IPS-11a (cell line): ENCODE measurements around the gene RDH8.
"Not testable (repeated sequence)": the region's sequence is repeated elsewhere in the genome, so short reads cannot be mapped to it uniquely, and the experiment has no call there.

Source experiments
- H3K4me3 ChIP-seq: one replicate; pipeline ENCODE4 v1.5.1; 2013; ENCODE audit warnings: low read depth, low read length, control low read depth

The RDH8 gene

GRCh38 chr19:10005632-10006334, 7.5 kb upstream of the RDH8 start:
- H3K4me3 ChIP-seq, result no peak overlapping the region

DNA sequence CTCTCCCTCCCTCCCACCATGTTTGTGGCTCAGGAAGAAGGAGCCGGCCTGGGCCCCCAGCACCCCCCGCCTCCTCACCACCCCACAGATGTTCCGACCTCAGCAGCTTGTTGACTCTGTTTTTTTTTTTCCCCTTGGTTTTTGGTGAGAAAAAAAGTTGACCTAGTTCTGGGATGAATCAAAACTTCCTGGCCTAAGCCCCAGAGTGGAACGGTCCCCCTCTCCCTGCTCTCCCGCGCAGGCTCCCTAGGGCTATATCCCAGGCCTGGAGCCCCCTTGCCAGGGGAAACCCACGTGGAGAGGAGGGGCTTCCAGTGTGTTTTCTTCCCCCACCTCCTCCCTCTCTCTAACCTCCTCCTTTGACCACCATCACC, 7.0 kb upstream of the RDH8 start:
- no peak overlapping the region for H3K4me3 ChIP-seq

DNA sequence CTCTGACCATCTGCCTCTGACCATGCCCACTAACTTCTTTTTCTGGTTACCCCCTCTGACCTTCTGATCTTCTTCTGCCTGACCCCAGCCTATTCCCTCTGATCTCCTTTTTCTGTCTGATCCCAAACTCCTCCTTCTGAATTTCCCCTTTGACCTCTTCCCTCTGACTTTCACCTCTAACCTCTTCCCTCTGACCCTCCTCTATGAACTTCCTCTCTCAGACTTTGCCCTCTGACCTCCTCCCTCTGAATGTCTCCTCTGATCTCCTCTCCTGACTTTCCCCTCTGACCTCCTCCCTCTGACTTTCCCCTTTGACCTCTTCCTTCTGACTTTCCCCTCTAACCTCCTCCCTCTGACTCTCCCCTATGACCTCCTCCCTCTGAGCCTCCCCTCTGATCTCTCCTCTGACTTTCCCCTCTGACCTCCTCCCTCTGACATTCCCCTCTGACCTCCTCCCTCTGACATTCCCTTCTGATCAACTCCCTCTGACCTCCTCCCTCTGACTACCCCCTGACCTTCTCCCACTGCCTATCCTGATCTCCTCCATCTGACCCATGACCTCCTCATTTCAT, 6.4 kb upstream of the RDH8 start:
- no peak overlapping the region for H3K4me3 ChIP-seq

GRCh38 chr19:10007371-10008183, 5.7 kb upstream of the RDH8 start:
- H3K4me3 ChIP-seq, result no peak overlapping the region

DNA sequence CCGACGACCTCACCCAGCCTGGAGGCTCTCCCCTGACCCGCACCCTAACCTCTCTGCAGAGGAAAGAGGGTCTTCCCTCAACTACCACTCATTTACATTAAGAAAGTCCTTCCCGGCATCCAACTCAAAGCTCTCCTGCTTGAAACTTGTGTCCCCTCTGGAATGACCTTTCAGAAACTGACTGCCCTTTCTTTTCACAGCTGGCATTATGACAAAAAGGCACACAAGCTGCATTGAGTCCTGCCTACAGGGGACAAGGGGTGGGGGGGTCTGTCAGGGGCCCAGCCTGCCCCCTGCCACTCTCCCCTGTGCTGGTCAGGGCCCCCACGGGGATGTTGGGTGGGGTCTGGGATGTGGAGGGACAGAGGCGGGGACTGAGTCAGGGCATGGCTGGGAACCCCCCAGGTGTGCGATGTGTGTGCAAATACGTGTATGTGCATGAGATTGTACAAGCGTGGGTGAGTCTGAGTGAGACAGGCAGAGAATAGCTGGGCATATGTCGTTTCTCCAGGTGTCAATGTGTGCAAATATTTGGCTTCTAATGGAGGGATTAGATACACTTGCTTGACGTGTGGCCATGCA, 5.0 kb upstream of the RDH8 start:
- no peak overlapping the region for H3K4me3 ChIP-seq

- peak overlapping the region; percentile 4 for H3K4me3 ChIP-seq
Measured at GRCh38 chr19:10009714-10010224, 3.5 kb upstream of the RDH8 start.

- H3K4me3 ChIP-seq, result peak within 1 kb of the TSS; percentile 13
Measured at GRCh38 chr19:10010247-10010691, 3.0 kb upstream of the RDH8 start, which contains the start of gene COL5A3. TSS of gene COL5A3 (minus strand) at chr19:10010504. CDS start at chr19:10010385, 119 bp downstream.

DNA sequence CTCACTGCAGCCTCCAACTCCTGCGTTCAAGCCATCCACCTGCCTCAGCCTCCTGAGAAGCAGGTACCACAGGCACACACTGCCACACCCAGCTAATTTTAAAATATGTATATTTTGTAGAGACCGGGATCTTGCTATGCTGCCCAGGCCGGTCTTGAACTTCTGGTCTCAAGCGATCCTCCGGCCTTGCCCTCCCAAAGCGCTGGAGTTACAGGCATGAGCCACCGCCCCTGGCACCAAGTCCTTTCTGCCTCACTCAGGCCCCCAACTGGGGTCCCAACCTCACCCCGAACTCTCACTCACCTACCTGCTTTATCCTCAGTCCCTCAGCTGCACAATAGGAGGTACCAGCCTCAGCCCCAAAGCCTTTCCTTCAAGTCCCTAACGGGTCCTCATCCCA, 2.3 kb upstream of the RDH8 start:
- no peak overlapping the region for H3K4me3 ChIP-seq

DNA sequence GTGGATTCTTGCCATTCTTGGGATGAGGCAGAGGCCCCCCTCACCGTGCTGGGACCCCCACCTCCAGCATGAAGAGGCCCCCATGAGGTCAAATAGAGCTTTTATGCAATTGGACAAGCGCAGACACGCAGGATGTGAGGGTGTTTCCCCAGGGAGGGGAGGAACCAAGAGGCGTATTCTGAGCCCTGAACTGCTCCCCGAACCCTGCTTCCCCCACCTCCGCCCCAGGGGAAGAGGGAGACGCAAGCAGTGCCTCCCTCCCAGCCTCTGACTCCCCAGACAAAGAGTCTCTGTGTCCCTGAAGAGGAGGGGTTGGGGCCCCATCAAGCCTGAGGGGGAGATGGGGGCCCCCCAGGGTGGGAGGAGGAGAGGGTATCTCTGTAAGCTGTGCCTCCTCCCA, 1.3 kb upstream of the RDH8 start:
- no peak overlapping the region for H3K4me3 ChIP-seq

- no peak overlapping the region for H3K4me3 ChIP-seq
Measured at GRCh38 chr19:10013834-10014618, 743 bp downstream of the RDH8 start.

DNA sequence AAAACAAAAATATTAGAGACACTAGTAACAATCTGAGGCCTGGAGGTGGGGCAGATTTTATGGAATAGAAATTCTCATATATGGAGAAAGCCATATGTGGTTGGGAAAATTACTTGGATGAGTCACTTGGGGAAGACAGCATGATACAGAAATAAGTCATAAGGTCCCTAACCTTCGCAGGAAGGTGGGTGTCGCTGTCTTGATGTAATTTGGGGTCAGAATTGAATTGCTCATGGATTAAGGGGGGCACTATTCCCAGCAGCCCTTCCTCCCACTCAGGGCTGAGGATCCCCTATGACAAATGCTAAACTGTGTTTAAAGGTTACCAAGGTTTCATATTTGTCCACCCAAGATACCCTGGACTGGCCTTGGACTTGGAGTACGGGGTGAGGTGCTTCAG, 5.0 kb downstream of the RDH8 start:
- H3K4me3 ChIP-seq, result no peak overlapping the region

- H3K4me3 ChIP-seq, result no peak overlapping the region
Measured at GRCh38 chr19:10018786-10019185, 5.5 kb downstream of the RDH8 start.

DNA sequence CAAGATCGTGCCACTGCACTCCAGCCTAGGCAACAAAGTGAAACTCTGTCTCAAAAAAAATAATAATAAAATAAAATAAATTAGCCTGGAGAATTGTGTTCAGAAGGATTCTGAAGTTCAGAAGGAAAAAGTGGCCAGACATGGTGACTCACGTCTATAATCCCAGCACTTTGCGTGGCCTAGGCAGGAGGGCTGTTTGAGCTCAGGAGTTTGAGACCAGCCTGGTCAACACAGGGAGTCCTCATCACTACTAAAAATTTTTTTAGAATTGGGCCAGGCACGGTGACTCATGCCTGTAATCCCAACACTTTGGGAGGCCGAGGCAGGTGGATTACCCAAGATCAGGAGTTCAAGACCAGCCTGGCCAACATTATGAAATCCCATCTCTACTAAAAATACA, 6.0 kb downstream of the RDH8 start:
- H3K4me3 ChIP-seq, result no peak overlapping the region

GRCh38 chr19:10020851-10021250, 7.6 kb downstream of the RDH8 start:
- no peak overlapping the region for H3K4me3 ChIP-seq

- H3K4me3 ChIP-seq, result no peak overlapping the region
Measured at GRCh38 chr19:10021446-10021845, 8.2 kb downstream of the RDH8 start.

DNA sequence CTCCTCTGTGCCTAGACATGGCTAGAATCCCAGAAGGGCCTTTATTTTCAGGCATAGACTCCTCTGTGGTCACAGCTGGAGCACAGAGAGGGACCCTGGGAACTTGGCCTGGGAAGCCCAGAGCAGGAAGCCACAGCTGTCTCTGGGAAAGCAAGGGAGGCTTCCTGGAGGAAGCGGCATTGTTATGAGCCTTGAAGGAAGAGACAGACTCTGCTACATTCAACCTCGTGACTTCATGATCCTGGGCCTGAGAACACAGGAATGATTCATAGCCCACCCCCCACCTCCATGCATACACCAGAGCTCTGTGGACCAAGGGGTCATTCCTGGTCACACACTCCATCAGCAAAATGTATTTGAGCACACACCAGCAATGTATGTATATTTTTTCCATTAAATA, 8.6 kb downstream of the RDH8 start:
- no peak overlapping the region for H3K4me3 ChIP-seq

DNA sequence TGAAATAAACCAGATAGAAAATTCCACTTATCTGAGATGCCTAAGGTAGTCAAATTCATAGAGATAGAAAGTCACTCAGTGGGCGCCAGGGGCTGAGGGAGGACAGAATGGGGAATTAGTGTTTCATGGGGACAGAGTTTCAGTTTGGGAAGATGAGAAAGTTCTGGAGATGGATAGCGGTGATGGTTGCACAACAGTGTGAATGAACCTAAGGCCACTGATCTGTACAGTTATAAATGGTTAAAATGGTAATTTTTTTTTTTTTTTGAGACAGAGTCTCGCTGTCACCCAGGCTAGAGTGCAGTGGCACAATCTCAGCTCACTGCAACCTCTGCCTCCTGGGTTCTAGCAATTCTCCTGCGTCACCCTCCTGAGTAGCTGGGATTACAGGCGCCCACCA, 9.8 kb downstream of the RDH8 start:
- H3K4me3 ChIP-seq, result not testable (repeated sequence)

GRCh38 chr19:10026744-10027143, 13.5 kb downstream of the RDH8 start:
- no peak overlapping the region for H3K4me3 ChIP-seq

DNA sequence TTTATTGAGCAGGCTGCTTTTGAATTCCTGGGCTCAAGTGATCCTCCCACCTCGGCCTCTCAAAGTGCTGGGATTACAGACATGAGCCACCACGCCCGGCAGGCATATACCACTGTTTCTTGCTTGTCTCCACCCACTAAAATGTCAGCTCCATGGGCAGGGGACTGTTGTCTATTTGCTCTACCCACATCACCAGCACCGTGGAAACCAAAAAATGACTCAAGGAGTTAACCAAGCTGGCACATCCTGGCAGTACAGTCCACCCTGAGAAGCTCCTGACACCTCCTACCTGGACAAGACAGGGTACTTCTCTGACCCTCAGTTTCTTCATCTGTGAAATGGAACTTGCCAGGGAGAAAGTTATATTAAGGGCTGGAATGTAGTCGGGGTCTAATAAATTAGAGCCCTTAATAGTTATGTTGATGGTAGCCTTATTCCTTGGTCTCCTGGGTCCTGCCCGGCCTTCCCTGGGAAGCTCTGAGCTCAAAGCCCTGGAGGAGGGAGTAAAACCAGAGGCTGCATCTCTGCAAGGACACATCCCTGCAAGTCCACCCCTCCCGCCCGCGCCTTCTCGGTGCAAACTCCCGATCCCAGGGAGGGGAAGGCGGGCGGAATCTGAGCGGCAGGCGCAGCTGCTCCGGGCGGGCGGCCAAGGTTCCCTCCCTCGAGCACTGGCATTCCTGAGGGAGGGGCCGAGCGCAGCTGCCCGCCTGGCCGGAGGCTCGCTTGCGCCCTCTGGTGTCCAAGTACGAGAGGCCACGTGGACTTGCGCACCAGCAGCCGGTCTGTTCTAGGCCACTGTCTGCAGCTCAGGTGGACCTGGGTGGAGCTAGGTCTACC, 14.1 kb downstream of the RDH8 start:
- H3K4me3 ChIP-seq, result no peak overlapping the region

- H3K4me3 ChIP-seq, result no peak overlapping the region
Measured at GRCh38 chr19:10033614-10034013, 20.3 kb downstream of the RDH8 start.
